IMR-90 (cell line): ENCODE data around the gene CIBAR2. TPM values are rescaled to one million over a fixed set of nuclear protein-coding genes. Genes with fewer than 3 reads are reported as not detected.

ENCODE experiments used
- ATAC-seq: fragments of 200-7000 bp; cut with Tn5 transposase; 2 replicates; pipeline ENCODE4 v1.9.1; 2020; ENCODE audit warnings: low read depth, mild to moderate bottlenecking, moderate library complexity
- BruUV-seq: library from RNA; stranded (reverse); fragments of 400-500 nt; replicated peaks from 2 replicates; lab custom pipeline; 2021; lab: Mats Ljungman, UMichigan
- CTCF ChIA-PET: fragments of 300-600 bp; formaldehyde crosslinking; extraction: SDS; loops from one replicate; lab custom pipeline; 2021; ENCODE audit warnings: antibody characterized with exemption; lab: Yijun Ruan, JAX
- POLR2A ChIA-PET: fragments of 300-600 bp; sonication (Branson Sonifier 250); formaldehyde crosslinking; loops from one replicate; lab custom pipeline; 2022; ENCODE audit warnings: antibody characterized with exemption; ENCODE audit not compliant: unreplicated experiment; lab: Charles Lee
- DNase-seq: peaks from one replicate; pipeline ENCODE4 v3.0.0; 2013
- H2AFZ ChIP-seq: replicated peaks from 2 replicates; pipeline ENCODE3; 2013; ENCODE audit warnings: low read length, mild to moderate bottlenecking; ENCODE audit not compliant: poor library complexity
- H2AK5ac ChIP-seq: 2 replicates; pipeline ENCODE4 v1.6.1; 2013; ENCODE audit warnings: low read depth, low read length, inconsistent platforms
- H2AK9ac ChIP-seq: replicated peaks from 2 replicates; pipeline ENCODE3; 2013; ENCODE audit warnings: mild to moderate bottlenecking, low read depth, low read length, moderate library complexity; ENCODE audit not compliant: poor library complexity
- H2BK120ac ChIP-seq: 2 replicates; pipeline ENCODE4 v1.6.1; 2013; ENCODE audit warnings: low read depth, low read length, inconsistent platforms
- H2BK15ac ChIP-seq: 3 replicates; pipeline ENCODE4 v1.6.1; 2013; ENCODE audit warnings: low read depth, low read length, inconsistent platforms
- H2BK20ac ChIP-seq: 2 replicates; pipeline ENCODE4 v1.6.1; 2013; ENCODE audit warnings: low read depth, mild to moderate bottlenecking, inconsistent platforms, low read length, moderate library complexity
- H2BK5ac ChIP-seq: 2 replicates; pipeline ENCODE4 v1.6.1; 2013; ENCODE audit warnings: mild to moderate bottlenecking, low read depth, low read length, inconsistent platforms; ENCODE audit not compliant: poor library complexity, severe bottlenecking
- H3K14ac ChIP-seq: replicated peaks from 2 replicates; pipeline ENCODE4 v1.6.1; 2013; ENCODE audit warnings: low read depth, low read length, inconsistent platforms
- H3K18ac ChIP-seq: 2 replicates; pipeline ENCODE4 v1.6.1; 2013; ENCODE audit warnings: low read depth, low read length, control low read depth
- H3K23ac ChIP-seq: 2 replicates; pipeline ENCODE4 v1.6.1; 2013; ENCODE audit warnings: low read depth, low read length, inconsistent platforms
- H3K27ac ChIP-seq: 2 replicates; pipeline ENCODE4 v1.5.1; 2013; ENCODE audit warnings: mild to moderate bottlenecking, control low read depth, low read length; ENCODE audit not compliant: insufficient read depth
- H3K27me3 ChIP-seq: 2 replicates; pipeline ENCODE4 v1.6.1; 2013; ENCODE audit warnings: low read length; ENCODE audit not compliant: control insufficient read depth, insufficient read depth
- H3K36me3 ChIP-seq: 2 replicates; pipeline ENCODE4 v1.6.1; 2013; ENCODE audit warnings: low read length, mixed read lengths; ENCODE audit not compliant: control insufficient read depth, insufficient read depth
- H3K4ac ChIP-seq: 2 replicates; pipeline ENCODE4 v1.6.1; 2013; ENCODE audit warnings: low read depth, low read length, inconsistent platforms
- H3K4me1 ChIP-seq: 2 replicates; pipeline ENCODE4 v1.6.1; 2013; ENCODE audit warnings: low read length, mixed read lengths; ENCODE audit not compliant: control insufficient read depth, insufficient read depth
- H3K4me2 ChIP-seq: 2 replicates; pipeline ENCODE4 v1.6.1; 2013; ENCODE audit warnings: low read depth, mild to moderate bottlenecking, control low read depth, low read length, moderate library complexity
- H3K4me3 ChIP-seq: 2 replicates; pipeline ENCODE4 v1.5.1; 2013; ENCODE audit warnings: low read depth, mild to moderate bottlenecking, control low read depth, low read length, moderate library complexity; ENCODE audit not compliant: insufficient read depth
- H3K56ac ChIP-seq: 2 replicates; pipeline ENCODE4 v1.6.1; 2013; ENCODE audit warnings: low read length, inconsistent platforms; ENCODE audit not compliant: insufficient read depth; ENCODE audit errors: extremely low read depth
- H3K79me1 ChIP-seq, 2 experiments: 2 replicates each; pipeline ENCODE4 v1.6.1; 2013; ENCODE audit warnings: low read length in 2 of 2, inconsistent platforms in 1 of 2, low read depth in 1 of 2
- H3K9ac ChIP-seq: 2 replicates; pipeline ENCODE4 v1.6.1; 2013; ENCODE audit warnings: low read depth, low read length, control low read depth
- H3K9me1 ChIP-seq: 2 replicates; pipeline ENCODE4 v1.6.1; 2013; ENCODE audit warnings: low read length, inconsistent platforms; ENCODE audit not compliant: insufficient read depth
- H3K9me3 ChIP-seq: 2 replicates; pipeline ENCODE4 v1.6.1; 2013; ENCODE audit warnings: low read length; ENCODE audit not compliant: control insufficient read depth, insufficient read depth
- H4K20me1 ChIP-seq: 2 replicates; pipeline ENCODE4 v1.6.1; 2013; ENCODE audit warnings: low read length, inconsistent platforms; ENCODE audit not compliant: insufficient read depth
- H4K5ac ChIP-seq: 2 replicates; pipeline ENCODE4 v1.6.1; 2013; ENCODE audit warnings: mild to moderate bottlenecking, low read depth, low read length, control low read depth
- H4K8ac ChIP-seq, 2 experiments: 2 replicates each; pipeline ENCODE4 v1.6.1; 2013; ENCODE audit warnings: low read depth in 2 of 2, low read length in 2 of 2, control low read depth in 1 of 2, inconsistent platforms in 1 of 2
- H4K91ac ChIP-seq: 2 replicates; pipeline ENCODE4 v1.6.1; 2013; ENCODE audit warnings: low read depth, low read length, inconsistent platforms; ENCODE audit not compliant: insufficient read depth
- BHLHE40 ChIP-seq: fragments of 150-350 bp; IDR thresholded peaks from 2 replicates; pipeline ENCODE4 v1.6.1; 2016; ENCODE audit warnings: mild to moderate bottlenecking, low read depth, low read length
- CEBPB ChIP-seq: IDR thresholded peaks from 2 replicates; pipeline ENCODE4 v1.6.1; 2012; ENCODE audit warnings: low read depth, low read length, improper control_type of control experiment
- CHD1 ChIP-seq: IDR thresholded peaks from 2 replicates; pipeline ENCODE4 v1.6.1; 2012; ENCODE audit warnings: low read depth, low read length, improper control_type of control experiment
- CTCF ChIP-seq: conservative IDR thresholded peaks from 2 replicates; pipeline ENCODE4 v1.5.1; 2012; ENCODE audit warnings: mild to moderate bottlenecking, low read depth, low read length, improper control_type of control experiment
- ELK1 ChIP-seq: fragments of 150-350 bp; IDR thresholded peaks from 2 replicates; pipeline ENCODE4 v1.6.1; 2016; ENCODE audit warnings: low read depth, mild to moderate bottlenecking, low read length, moderate library complexity, borderline replicate concordance
- FOS ChIP-seq: fragments of 150-350 bp; IDR thresholded peaks from 2 replicates; pipeline ENCODE4 v1.6.1; 2016; ENCODE audit warnings: low read depth, low read length
- MAFK ChIP-seq: IDR thresholded peaks from 2 replicates; pipeline ENCODE4 v1.6.1; 2012; ENCODE audit warnings: low read depth, low read length, improper control_type of control experiment
- MAZ ChIP-seq: IDR thresholded peaks from 2 replicates; pipeline ENCODE4 v1.6.1; 2012; ENCODE audit warnings: low read depth, mild to moderate bottlenecking, low read length, improper control_type of control experiment, moderate library complexity, borderline replicate concordance
- MXI1 ChIP-seq: IDR thresholded peaks from 2 replicates; pipeline ENCODE4 v1.6.1; 2012; ENCODE audit warnings: low read depth, mild to moderate bottlenecking, low read length, moderate library complexity, borderline replicate concordance
- NFE2L2 ChIP-seq: fragments of 150-350 bp; IDR thresholded peaks from 2 replicates; pipeline ENCODE4 v1.6.1; 2016; ENCODE audit warnings: low read depth, mild to moderate bottlenecking, low read length
- POLR2A ChIP-seq: IDR thresholded peaks from 2 replicates; pipeline ENCODE4 v1.6.1; 2012; ENCODE audit warnings: mild to moderate bottlenecking, low read depth, low read length
- RAD21 ChIP-seq: IDR thresholded peaks from 2 replicates; pipeline ENCODE4 v1.6.1; 2012; ENCODE audit warnings: low read length, improper control_type of control experiment
- RCOR1 ChIP-seq: IDR thresholded peaks from 2 replicates; pipeline ENCODE4 v1.6.1; 2012; ENCODE audit warnings: mild to moderate bottlenecking, low read length, improper control_type of control experiment; ENCODE audit not compliant: insufficient replicate concordance
- RFX5 ChIP-seq: IDR thresholded peaks from 2 replicates; pipeline ENCODE4 v1.8.0; 2012; ENCODE audit warnings: low read depth, mild to moderate bottlenecking, low read length, moderate library complexity
- SMC3 ChIP-seq: fragments of 150-350 bp; IDR thresholded peaks from 2 replicates; pipeline ENCODE4 v1.6.1; 2016; ENCODE audit warnings: low read depth, mild to moderate bottlenecking, antibody characterized with exemption, low read length, moderate library complexity
- USF2 ChIP-seq: fragments of 150-350 bp; IDR thresholded peaks from 2 replicates; pipeline ENCODE4 v1.6.1; 2017; ENCODE audit warnings: mild to moderate bottlenecking, antibody characterized with exemption, low read length, low read depth
- WGBS, 2 experiments: methylation state at CpG; one replicate each; pipeline versions ENCODE4 v1.1.5 to v1.1.7; 2013; ENCODE audit warnings: missing lambda C conversion rate in 2 of 2; ENCODE audit not compliant: insufficient read length in 1 of 2; ENCODE audit errors: extremely low coverage in 2 of 2; 5-methylcytosine and 5-hydroxymethylcytosine counted together
- dilution Hi-C: fragments of 300-500 bp; cut with HindIII; formaldehyde crosslinking; loops from one replicate; pipeline ENCODE4 v1.14.3; 2018; ENCODE audit warnings: low sequenced_read_pairs; ENCODE audit not compliant: unreplicated experiment
- in situ Hi-C: fragments of 300-500 bp; cut with MboI; formaldehyde crosslinking; loops from 3 replicates; pipeline ENCODE4 v1.14.3; 2019; ENCODE audit warnings: low sequenced_read_pairs, inconsistent platforms, mixed read lengths
- intact Hi-C: fragments of 100-400 bp; cut with micrococcal nuclease; formaldehyde crosslinking; loops from 2 replicates; pipeline ENCODE4 v1.10.0; 2022
- polyA plus RNA-seq, 3 experiments: library from polyadenylated mRNA; depleted of rRNA; stranded (reverse); fragments of >200 nt; gene quantifications; 2 replicates each; pipeline ENCODE4 v1.2.3, GENCODE V29; 2012; ENCODE audit warnings: low replicate concordance in 1 of 3
- total RNA-seq: library from RNA; depleted of rRNA; stranded (reverse); fragments of >200 nt; gene quantifications from 2 replicates; pipeline ENCODE4 v1.2.3, GENCODE V29; 2012

The CIBAR2 gene
- total and polyA plus RNA-seq, 2 of the 4 experiments (the other 2 are of a cell fraction) = 0.18 to 0.24 TPM

- in situ Hi-C loops (no loop called here), dilution Hi-C loops (no loop called here), intact Hi-C loops (no loop called here)
- H2BK120ac ChIP-seq = no peak overlapping the region
- no peak overlapping the region for H3K18ac ChIP-seq
- peaks cover 0 to 10% of the 10 kb centered on the region in 2 experiments; a peak in 2 of 4 replicates for H3K79me1 ChIP-seq
- no peaks in the 10 kb centered on the region for H3K27me3 ChIP-seq
- ATAC-seq (no peak), DNase-seq (no peak)
- no peak overlapping the region for H3K56ac ChIP-seq
- peaks cover 7% of the 10 kb centered on the region; the same call in 1 of the 2 replicates for H3K36me3 ChIP-seq
- peaks cover 3% of the 10 kb centered on the region; the same call in 1 of the 2 replicates for H4K20me1 ChIP-seq
- 87% methylated on average over 6 of the region's 11 CpGs; no CpG with 5 or more reads in 1 of the 2 experiments for WGBS, 2 experiments
- no peak overlapping the region for H3K23ac ChIP-seq
- no peak overlapping the region for H3K4me3 ChIP-seq
- H3K4me2 ChIP-seq = no peak overlapping the region
- no peak overlapping the region for H4K91ac ChIP-seq
- peaks cover 3% of the 10 kb centered on the region; the same call in 1 of the 2 replicates for H3K9me1 ChIP-seq
- H3K14ac ChIP-seq = no peak overlapping the region
- no peak overlapping the region for H3K4ac ChIP-seq
- no peak overlapping the region for H2BK15ac ChIP-seq
- H2AFZ ChIP-seq = no peak overlapping the region
- no peak overlapping the region for H2BK20ac ChIP-seq
- H3K4me1 ChIP-seq = no peaks in the 10 kb centered on the region
- H3K9me3 ChIP-seq = no peaks in the 10 kb centered on the region
- H3K27ac ChIP-seq = no peak overlapping the region
- ChIA-PET POLR2A (no interaction called here), CTCF (no interaction called here)
- no TSS peak for BruUV-seq
- H4K5ac ChIP-seq = no peak overlapping the region
- no peak overlapping the region for H2BK5ac ChIP-seq
- H2AK5ac ChIP-seq = peak overlapping the region; percentile 14; the same call in 1 of the 2 replicates
- no peak for TF ChIP-seq MAZ
- no peak for TF ChIP-seq RFX5
- no peak for TF ChIP-seq MXI1
- TF ChIP-seq FOS = no peak
- TF ChIP-seq BHLHE40 = no peak
- TF ChIP-seq CHD1 = no peak
- TF ChIP-seq CTCF = no peak
- TF ChIP-seq ELK1 = no peak
- TF ChIP-seq USF2 = no peak
- TF ChIP-seq POLR2A = no peak
- no peak for TF ChIP-seq MAFK
- no peak for TF ChIP-seq SMC3
- TF ChIP-seq RCOR1 = no peak
- TF ChIP-seq RAD21 = no peak
- TF ChIP-seq CEBPB = no peak
- no peak for TF ChIP-seq NFE2L2
- H4K8ac ChIP-seq = no peak overlapping the region
- H3K9ac ChIP-seq = no peak overlapping the region
- peak overlapping the region; percentile 39 for H2AK9ac ChIP-seq
Observed at GRCh38 chr16:85062845-85063244, 49.4 kb downstream of the CIBAR2 start.
